ENCODE measurements around the gene FZD7.

GRCh38 chr2:202040079-202040844 is 6.6 kb downstream of the FZD7 start:
- TF ChIP-seq CTCF (IDR thresholded peaks at IDR 0.05), result no peak
- TF ChIP-seq POLR2A (IDR thresholded peaks at IDR 0.05), result no peak

Measured in body of pancreas (tissue), 4 donors.